HTR-8/SVneo (cell line): ENCODE data around the gene TJP2.
A peak's percentile ranks its signal among the peaks of the same experiment; 100 is the strongest.
"Not testable (repeated sequence)": the region's sequence is repeated elsewhere in the genome, so short reads cannot be mapped to it uniquely, and the experiment has no call there.

Experiments used
- DNase-seq: peaks from one replicate; pipeline ENCODE4 v3.0.0; 2011; ENCODE audit warnings: low spot score, mixed read lengths; ENCODE audit not compliant: insufficient read length
- FAIRE-seq: peaks from 2 replicates; lab custom pipeline; 2011; peaks lifted over from hg19 to GRCh38; lab: Jason Lieb, UNC

The TJP2 gene

GRCh38 chr9:69157751-69158466 lies 16.2 kb upstream of the TJP2 start:
- no peak for FAIRE-seq
- no peak for DNase-seq

- FAIRE-seq, result no peak
- no peak for DNase-seq
These were observed 15.6 kb upstream of the TJP2 start for GRCh38 chr9:69158471-69158870.

GRCh38 chr9:69164573-69164972 lies 9.5 kb upstream of the TJP2 start:
- DNase-seq, FAIRE-seq: not testable (repeated sequence)

- DNase-seq, result no peak
- no peak for FAIRE-seq
These were observed 8.5 kb upstream of the TJP2 start for GRCh38 chr9:69165581-69165980.

- DNase-seq (no peak), FAIRE-seq (no peak)
These were observed 5.3 kb upstream of the TJP2 start for GRCh38 chr9:69168709-69169217.

GRCh38 chr9:69170231-69170630 lies 3.8 kb upstream of the TJP2 start:
- DNase-seq (no peak), FAIRE-seq (no peak)

- FAIRE-seq, result no peak
- peak; percentile 32 for DNase-seq
These were observed 3.0 kb upstream of the TJP2 start for GRCh38 chr9:69171049-69171448.

GRCh38 chr9:69171517-69171916 lies 2.6 kb upstream of the TJP2 start:
- DNase-seq (no peak), FAIRE-seq (no peak)

- FAIRE-seq (no peak), DNase-seq (no peak)
These were observed 1.2 kb upstream of the TJP2 start for GRCh38 chr9:69172895-69173294.

GRCh38 chr9:69173497-69173890 lies 583 bp upstream of the TJP2 start:
- no peak for DNase-seq
- no peak for FAIRE-seq

GRCh38 chr9:69174616-69175463 lies 763 bp downstream of the TJP2 start:
- FAIRE-seq, result no peak

GRCh38 chr9:69175486-69175885 lies 1.4 kb downstream of the TJP2 start:
- FAIRE-seq, result no peak
- DNase-seq, result no peak

More at GRCh38 chr9:69174616-69175463, 763 bp downstream of the TJP2 start:
- peak; percentile 82 for DNase-seq

GRCh38 chr9:69176471-69177171 lies 2.5 kb downstream of the TJP2 start:
- DNase-seq, result no peak

GRCh38 chr9:69178583-69179011 lies 4.5 kb downstream of the TJP2 start:
- FAIRE-seq (no peak), DNase-seq (no peak)

More at GRCh38 chr9:69176471-69177171, 2.5 kb downstream of the TJP2 start:
- FAIRE-seq, result no peak

- no peak for FAIRE-seq
- DNase-seq, result no peak
These were observed 5.0 kb downstream of the TJP2 start for GRCh38 chr9:69179037-69179436.

- DNase-seq (no peak), FAIRE-seq (no peak)
These were observed 6.1 kb downstream of the TJP2 start for GRCh38 chr9:69180200-69180599.

GRCh38 chr9:69180670-69181069 lies 6.6 kb downstream of the TJP2 start:
- FAIRE-seq, result peak; percentile 74
- DNase-seq, result peak; percentile 87

GRCh38 chr9:69181908-69182353 lies 7.9 kb downstream of the TJP2 start:
- no peak for FAIRE-seq
- no peak for DNase-seq

- DNase-seq, result no peak
- FAIRE-seq, result no peak
These were observed 10.2 kb downstream of the TJP2 start for GRCh38 chr9:69184266-69184665.

- DNase-seq (no peak), FAIRE-seq (no peak)
These were observed 12.9 kb downstream of the TJP2 start for GRCh38 chr9:69186841-69187611.
